Measurements from ENCODE around the gene DNAH5. TPM values are rescaled to one million over a fixed set of nuclear protein-coding genes. Genes with fewer than 3 reads are reported as not detected.
"Not testable (repeated sequence)": the region's sequence is repeated elsewhere in the genome, so short reads cannot be mapped to it uniquely, and the experiment has no call there.

DNAH5 gene
- total RNA-seq, 1 donor from 2014 or later, result 0.50 TPM

DNA sequence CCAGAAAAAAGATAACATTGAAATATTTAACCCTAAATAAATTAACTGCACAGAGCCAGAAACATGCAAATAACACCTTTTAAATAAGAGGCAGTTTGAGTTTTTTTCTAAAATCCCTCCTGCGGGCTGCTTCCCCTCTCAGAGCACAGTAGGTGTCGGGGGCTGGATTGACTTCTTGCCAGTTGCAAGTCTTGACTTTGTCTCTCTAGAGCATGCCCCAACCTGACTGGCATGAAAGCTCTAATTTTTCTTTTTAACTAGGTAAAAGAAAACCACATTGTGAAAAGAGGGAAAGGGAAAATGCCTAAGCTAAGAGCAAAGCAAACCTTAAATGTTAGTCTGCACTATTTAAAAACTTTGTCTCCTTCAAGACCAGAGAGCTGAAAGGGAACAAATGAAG is 46.4 kb upstream of the DNAH5 start:
- Mint-ChIP-seq H3K36me3 (ENCODE audit: low read depth) (no peaks in the 10 kb centered on the region), H3K9me3 (ENCODE audit: low read depth) (no peaks in the 10 kb centered on the region), H3K4me1 (ENCODE audit: low read depth) (peaks cover 15% of the 10 kb centered on the region), H3K4me3 (ENCODE audit: unreplicated experiment) (no peak overlapping the region), H3K27ac (ENCODE audit: unreplicated experiment) (peak overlapping the region; percentile 49), H3K27me3 (ENCODE audit: low read depth) (no peaks in the 10 kb centered on the region)
- DNase-seq (ENCODE audit: low spot score), result no peak
- TF ChIP-seq, protein P1, sequence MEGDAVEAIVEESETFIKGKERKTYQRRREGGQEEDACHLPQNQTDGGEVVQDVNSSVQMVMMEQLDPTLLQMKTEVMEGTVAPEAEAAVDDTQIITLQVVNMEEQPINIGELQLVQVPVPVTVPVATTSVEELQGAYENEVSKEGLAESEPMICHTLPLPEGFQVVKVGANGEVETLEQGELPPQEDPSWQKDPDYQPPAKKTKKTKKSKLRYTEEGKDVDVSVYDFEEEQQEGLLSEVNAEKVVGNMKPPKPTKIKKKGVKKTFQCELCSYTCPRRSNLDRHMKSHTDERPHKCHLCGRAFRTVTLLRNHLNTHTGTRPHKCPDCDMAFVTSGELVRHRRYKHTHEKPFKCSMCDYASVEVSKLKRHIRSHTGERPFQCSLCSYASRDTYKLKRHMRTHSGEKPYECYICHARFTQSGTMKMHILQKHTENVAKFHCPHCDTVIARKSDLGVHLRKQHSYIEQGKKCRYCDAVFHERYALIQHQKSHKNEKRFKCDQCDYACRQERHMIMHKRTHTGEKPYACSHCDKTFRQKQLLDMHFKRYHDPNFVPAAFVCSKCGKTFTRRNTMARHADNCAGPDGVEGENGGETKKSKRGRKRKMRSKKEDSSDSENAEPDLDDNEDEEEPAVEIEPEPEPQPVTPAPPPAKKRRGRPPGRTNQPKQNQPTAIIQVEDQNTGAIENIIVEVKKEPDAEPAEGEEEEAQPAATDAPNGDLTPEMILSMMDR (IDR thresholded peaks at IDR 0.05), result no peak

DNA sequence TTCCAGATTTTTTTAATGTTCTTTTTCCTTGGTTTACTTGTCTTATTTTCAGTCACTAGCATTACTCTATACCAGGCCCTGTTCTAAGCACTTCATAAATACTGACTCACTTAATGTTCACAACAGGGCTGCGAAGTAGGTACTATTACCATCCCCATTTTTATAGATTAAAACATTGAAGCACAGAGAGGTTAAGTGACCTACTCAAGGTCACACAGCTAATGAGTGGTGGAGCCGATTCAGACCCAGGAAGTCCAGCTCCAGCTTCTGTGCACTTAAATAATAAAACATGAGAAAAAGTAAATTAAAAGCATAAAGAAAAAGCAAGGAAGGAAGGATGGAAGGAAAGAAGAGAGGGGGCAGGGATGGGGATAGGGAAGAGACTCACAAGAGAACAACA is 45.3 kb upstream of the DNAH5 start:
- H3K36me3 Mint-ChIP-seq (ENCODE audit: low read depth), result no peaks in the 10 kb centered on the region
- no peak overlapping the region for H3K4me3 Mint-ChIP-seq (ENCODE audit: unreplicated experiment)
- H3K4me1 Mint-ChIP-seq (ENCODE audit: low read depth), result peaks cover 21% of the 10 kb centered on the region
- TF ChIP-seq, protein P1 (IDR thresholded peaks at IDR 0.05), result no peak
- H3K9me3 Mint-ChIP-seq (ENCODE audit: low read depth), result no peaks in the 10 kb centered on the region
- no peaks in the 10 kb centered on the region for H3K27me3 Mint-ChIP-seq (ENCODE audit: low read depth)
- H3K27ac Mint-ChIP-seq (ENCODE audit: unreplicated experiment), result no peak overlapping the region
- no peak for DNase-seq (ENCODE audit: low spot score)

DNA sequence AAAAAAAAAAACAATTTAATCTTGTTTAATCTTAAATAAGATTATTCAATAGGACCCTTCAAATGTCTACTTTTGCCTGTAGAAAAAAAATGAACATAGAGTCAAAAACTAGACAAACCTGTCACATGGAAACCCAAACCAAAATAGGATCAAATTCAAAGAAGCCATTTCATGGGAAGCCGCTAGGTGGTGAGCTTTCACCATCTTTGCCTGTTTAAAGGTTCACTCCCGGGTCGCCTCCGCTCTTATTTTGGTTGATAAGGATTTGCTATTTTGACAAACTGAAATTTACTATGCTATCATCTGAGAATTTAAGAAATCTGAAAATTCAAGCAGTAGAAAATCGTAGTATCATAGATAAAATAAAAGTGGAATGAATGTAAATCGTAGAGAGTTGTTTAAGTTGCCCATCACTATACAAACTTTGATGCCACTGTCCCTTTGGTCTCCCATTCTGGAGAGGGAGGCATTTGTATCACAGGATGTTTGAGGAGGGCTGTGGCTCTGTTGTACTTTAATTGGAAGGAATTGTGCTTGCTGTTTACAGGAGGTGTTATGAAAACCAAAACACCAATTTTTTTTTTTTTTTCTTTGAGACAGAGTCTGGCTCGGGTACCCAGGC is 43.5 kb upstream of the DNAH5 start:
- no peaks in the 10 kb centered on the region for H3K27me3 Mint-ChIP-seq (ENCODE audit: low read depth)
- DNase-seq (ENCODE audit: low spot score), result no peak
- peaks cover 21% of the 10 kb centered on the region for H3K4me1 Mint-ChIP-seq (ENCODE audit: low read depth)
- TF ChIP-seq, protein P1 (IDR thresholded peaks at IDR 0.05), result peak; percentile 98
- peak overlapping the region; percentile 45 for H3K27ac Mint-ChIP-seq (ENCODE audit: unreplicated experiment)
- no peaks in the 10 kb centered on the region for H3K36me3 Mint-ChIP-seq (ENCODE audit: low read depth)
- no peak overlapping the region for H3K4me3 Mint-ChIP-seq (ENCODE audit: unreplicated experiment)
- no peaks in the 10 kb centered on the region for H3K9me3 Mint-ChIP-seq (ENCODE audit: low read depth)

- Mint-ChIP-seq H3K4me1 (ENCODE audit: low read depth) (peaks cover 21% of the 10 kb centered on the region), H3K27ac (ENCODE audit: unreplicated experiment) (peak overlapping the region; percentile 94), H3K27me3 (ENCODE audit: low read depth) (no peaks in the 10 kb centered on the region), H3K9me3 (ENCODE audit: low read depth) (no peaks in the 10 kb centered on the region), H3K4me3 (ENCODE audit: unreplicated experiment) (peak overlapping the region; percentile 71), H3K36me3 (ENCODE audit: low read depth) (no peaks in the 10 kb centered on the region)
- no peak for DNase-seq (ENCODE audit: low spot score)
- TF ChIP-seq, protein P1 (IDR thresholded peaks at IDR 0.05), result no peak
Measured at GRCh38 chr5:13985731-13986418, 41.4 kb upstream of the DNAH5 start.

- peaks cover 21% of the 10 kb centered on the region for H3K4me1 Mint-ChIP-seq (ENCODE audit: low read depth)
- H3K4me3 Mint-ChIP-seq (ENCODE audit: unreplicated experiment); H3K9me3 Mint-ChIP-seq (ENCODE audit: low read depth); H3K27ac Mint-ChIP-seq (ENCODE audit: unreplicated experiment); H3K36me3 Mint-ChIP-seq (ENCODE audit: low read depth); DNase-seq (ENCODE audit: low spot score); H3K27me3 Mint-ChIP-seq (ENCODE audit: low read depth): not testable (repeated sequence)
Measured at GRCh38 chr5:13984888-13985287, 40.4 kb upstream of the DNAH5 start.

Measured in chondrocyte (in vitro differentiated cells).